Measurements from ENCODE around the gene GRIK3.

DNA sequence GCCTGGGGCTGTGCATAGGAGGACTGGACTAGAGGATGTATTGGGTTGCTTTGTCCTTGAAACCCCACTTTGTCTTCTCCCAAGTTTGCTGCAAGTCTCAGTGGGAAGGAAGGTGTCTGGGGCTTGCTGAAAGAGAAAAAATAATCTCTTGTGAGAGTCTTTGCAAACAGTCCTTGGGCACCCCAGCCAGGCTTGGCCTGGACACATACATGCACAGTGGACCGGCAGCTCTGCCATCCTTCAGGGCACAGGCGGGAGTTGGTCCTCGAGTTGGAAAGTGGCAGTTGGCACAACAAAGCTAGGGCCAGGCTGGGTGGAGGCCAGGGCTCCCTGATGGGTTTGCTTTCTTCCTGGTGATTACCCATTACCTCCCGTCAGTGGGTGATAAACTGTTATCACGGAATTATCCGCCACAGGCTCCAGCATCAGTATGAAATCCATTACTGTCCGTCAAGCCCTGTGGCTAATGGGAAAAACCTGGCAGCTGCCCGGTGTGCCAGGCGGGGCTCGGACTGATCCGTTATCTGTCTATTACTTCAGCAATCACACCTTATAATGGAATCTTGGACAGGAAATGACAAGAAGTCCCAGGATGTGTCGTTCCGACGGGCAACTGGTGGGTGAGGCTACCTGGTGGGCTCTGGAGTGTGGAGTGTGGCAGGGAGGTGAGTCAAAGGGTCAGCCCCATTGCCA is 265.7 kb downstream of the GRIK3 start:
- TF ChIP-seq, protein P1, sequence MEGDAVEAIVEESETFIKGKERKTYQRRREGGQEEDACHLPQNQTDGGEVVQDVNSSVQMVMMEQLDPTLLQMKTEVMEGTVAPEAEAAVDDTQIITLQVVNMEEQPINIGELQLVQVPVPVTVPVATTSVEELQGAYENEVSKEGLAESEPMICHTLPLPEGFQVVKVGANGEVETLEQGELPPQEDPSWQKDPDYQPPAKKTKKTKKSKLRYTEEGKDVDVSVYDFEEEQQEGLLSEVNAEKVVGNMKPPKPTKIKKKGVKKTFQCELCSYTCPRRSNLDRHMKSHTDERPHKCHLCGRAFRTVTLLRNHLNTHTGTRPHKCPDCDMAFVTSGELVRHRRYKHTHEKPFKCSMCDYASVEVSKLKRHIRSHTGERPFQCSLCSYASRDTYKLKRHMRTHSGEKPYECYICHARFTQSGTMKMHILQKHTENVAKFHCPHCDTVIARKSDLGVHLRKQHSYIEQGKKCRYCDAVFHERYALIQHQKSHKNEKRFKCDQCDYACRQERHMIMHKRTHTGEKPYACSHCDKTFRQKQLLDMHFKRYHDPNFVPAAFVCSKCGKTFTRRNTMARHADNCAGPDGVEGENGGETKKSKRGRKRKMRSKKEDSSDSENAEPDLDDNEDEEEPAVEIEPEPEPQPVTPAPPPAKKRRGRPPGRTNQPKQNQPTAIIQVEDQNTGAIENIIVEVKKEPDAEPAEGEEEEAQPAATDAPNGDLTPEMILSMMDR (optimal IDR thresholded peaks at IDR 0.05 in 1 of 3, IDR thresholded peaks at IDR 0.05 in 1 of 3, conservative IDR thresholded peaks at IDR 0.05 in 1 of 3; ENCODE audit: extremely low read depth in 1 of 3, insufficient read depth in 2 of 3, low read length in 3 of 3) = no peak
- no peak for TF ChIP-seq EZH2 (IDR thresholded peaks at IDR 0.05; ENCODE audit: low read length)
